Measurements from ENCODE around the gene HADHA.

HADHA gene

GRCh38 chr2:26184555-26185303, 59.7 kb downstream of the HADHA start:
- Histone ChIP-seq H3K4me3 (peak overlapping the region; percentile 63 to 76 (median 68)), H3K9me3 (replicated peaks in 1 of 11) (no peaks in the 10 kb centered on the region), H3K9ac (peak overlapping the region; percentile 70 to 88 (median 84)), H4K20me1 (peaks cover 0 to 31% (median 2%) of the 10 kb centered on the region in 11 experiments; a peak in 8 of 22 replicates), H3K36me3 (peaks cover 0 to 16% (median 1%) of the 10 kb centered on the region in 11 experiments; a peak in 8 of 22 replicates), H3K4me1 (peaks cover 22 to 38% (median 29%) of the 10 kb centered on the region in 10 experiments), H3K4me2 (peak overlapping the region; percentile 78 to 96 (median 89)), H3K27me3 (peaks cover 30 to 60% (median 43%) of the 10 kb centered on the region in 11 experiments), H3K27ac (peak overlapping the region; percentile 58 to 87 (median 78); a peak in 21 of 22 replicates)
- no peak for TF ChIP-seq Cebpa-rat (IDR thresholded peaks at IDR 0.05)

DNA sequence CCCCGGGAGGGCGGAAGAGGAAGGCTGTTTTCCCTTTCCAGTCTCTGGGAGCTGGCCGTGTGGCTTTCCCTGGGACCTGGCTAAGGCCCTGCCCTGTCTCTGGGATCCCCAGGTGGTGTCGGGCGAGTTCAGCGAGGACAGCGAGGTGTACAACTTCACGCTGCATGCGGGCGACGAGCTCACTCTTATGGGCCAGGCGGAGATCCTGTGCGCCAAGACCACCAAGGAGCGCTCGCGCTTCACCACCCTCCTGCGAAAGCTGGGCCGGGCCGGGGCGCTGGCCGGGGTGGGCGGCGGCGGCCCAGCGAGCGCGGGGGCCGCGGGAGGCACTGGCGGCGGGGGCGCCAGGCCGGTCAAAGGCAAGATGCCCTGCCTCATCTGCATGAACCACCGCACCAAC, 60.3 kb downstream of the HADHA start:
- TF ChIP-seq Cebpa-rat (IDR thresholded peaks at IDR 0.05), result no peak
- H3K9ac ChIP-seq, result peak overlapping the region in 9 of 11 experiments; percentile 70 to 87 (median 84); a peak in 8 of 22 replicates
- H3K4me3 ChIP-seq, result peak overlapping the region in 9 of 10 experiments; percentile 63 to 76 (median 68); a peak in 13 of 20 replicates
- peak overlapping the region; percentile 78 to 96 (median 89) for H3K4me2 ChIP-seq
- peak overlapping the region in 8 of 11 experiments; percentile 66 to 87 (median 79); a peak in 9 of 22 replicates for H3K27ac ChIP-seq
- peaks cover 0 to 11% (median 0%) of the 10 kb centered on the region in 11 experiments; a peak in 2 of 22 replicates for H3K36me3 ChIP-seq
- H3K27me3 ChIP-seq, result peaks cover 36 to 66% (median 49%) of the 10 kb centered on the region in 11 experiments
- H3K4me1 ChIP-seq, result peaks cover 27 to 43% (median 35%) of the 10 kb centered on the region in 10 experiments
- H3K9me3 ChIP-seq (replicated peaks in 1 of 11), result no peaks in the 10 kb centered on the region
- peaks cover 0 to 29% (median 2%) of the 10 kb centered on the region in 11 experiments; a peak in 8 of 22 replicates for H4K20me1 ChIP-seq

DNA sequence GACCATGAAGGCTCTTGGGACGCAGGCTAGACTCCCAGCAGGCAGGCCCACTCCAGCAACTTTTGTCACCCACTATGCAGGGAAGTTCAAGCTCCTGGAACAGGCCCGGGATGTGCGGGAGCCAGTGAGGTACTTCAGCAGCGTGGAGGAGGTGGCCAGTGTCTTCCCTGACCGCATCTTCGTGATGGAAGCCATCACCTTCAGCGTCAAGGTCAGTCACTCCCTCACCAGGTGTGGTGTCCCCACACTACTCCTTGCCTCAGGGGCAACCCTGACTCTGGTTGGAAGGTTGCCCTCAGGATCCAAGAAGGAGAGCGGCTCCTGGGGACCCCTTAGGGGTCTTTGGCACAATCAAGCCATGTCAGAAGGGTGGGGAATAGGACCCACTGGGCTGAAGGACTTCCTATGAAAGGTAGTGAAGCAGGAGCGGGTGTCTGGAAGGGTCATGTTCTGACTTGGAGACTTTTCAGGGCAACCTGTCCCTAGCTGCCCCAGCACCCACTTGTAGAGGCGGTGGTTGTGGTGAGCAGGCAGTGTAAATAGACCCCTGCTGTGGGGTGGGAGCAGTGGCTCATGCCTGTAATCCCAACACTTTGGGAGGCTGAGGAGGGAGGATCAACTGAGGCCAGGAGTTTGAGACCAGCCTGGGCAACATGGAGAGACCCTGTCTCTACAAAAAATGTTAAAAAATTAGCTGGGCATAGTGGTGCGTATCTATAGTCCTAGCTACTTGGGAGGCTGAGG, 61.4 kb downstream of the HADHA start:
- Histone ChIP-seq H3K36me3 (peaks cover 0 to 4% (median 0%) of the 10 kb centered on the region in 11 experiments; a peak in 1 of 22 replicates), H3K27ac (no peak overlapping the region), H3K9me3 (replicated peaks in 1 of 11) (no peaks in the 10 kb centered on the region), H3K4me3 (no peak overlapping the region), H3K9ac (no peak overlapping the region), H3K4me2 (no peak overlapping the region), H3K27me3 (peaks cover 46 to 77% (median 60%) of the 10 kb centered on the region in 11 experiments), H4K20me1 (peaks cover 0 to 19% (median 2%) of the 10 kb centered on the region in 11 experiments; a peak in 8 of 22 replicates), H3K4me1 (peaks cover 29 to 45% (median 39%) of the 10 kb centered on the region in 10 experiments)
- no peak for TF ChIP-seq Cebpa-rat (IDR thresholded peaks at IDR 0.05)

DNA sequence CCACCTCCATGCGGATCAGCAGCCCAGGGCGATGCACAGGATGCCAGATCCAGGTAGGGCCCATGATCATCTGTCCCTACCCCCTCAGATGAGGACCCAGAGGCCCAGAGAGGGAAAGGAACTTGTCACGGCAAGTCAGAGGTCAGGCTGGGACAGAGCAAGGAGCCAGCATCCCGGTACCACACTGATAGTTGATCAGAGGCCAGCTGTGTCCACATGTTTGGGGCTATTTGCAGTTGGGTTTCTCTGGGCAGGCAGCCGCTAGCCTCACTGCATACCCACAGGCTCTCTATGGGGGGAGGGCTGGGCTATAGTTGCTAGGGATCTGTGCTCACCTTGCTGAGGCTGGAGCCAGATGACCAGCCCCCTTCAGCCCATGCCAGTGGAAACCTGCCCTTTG, 62.0 kb downstream of the HADHA start:
- Histone ChIP-seq H3K9me3 (replicated peaks in 1 of 11) (no peaks in the 10 kb centered on the region), H3K4me1 (peaks cover 29 to 45% (median 39%) of the 10 kb centered on the region in 10 experiments), H3K9ac (no peak overlapping the region), H3K27ac (no peak overlapping the region), H3K4me2 (no peak overlapping the region), H3K4me3 (no peak overlapping the region), H3K27me3 (peaks cover 50 to 83% (median 66%) of the 10 kb centered on the region in 11 experiments), H3K36me3 (no peaks in the 10 kb centered on the region), H4K20me1 (peaks cover 0 to 12% (median 2%) of the 10 kb centered on the region in 11 experiments; a peak in 6 of 22 replicates)
- no peak for TF ChIP-seq Cebpa-rat (IDR thresholded peaks at IDR 0.05)

GRCh38 chr2:26179446-26179913, 65.0 kb downstream of the HADHA start:
- no peaks in the 10 kb centered on the region for H3K9me3 ChIP-seq (replicated peaks in 1 of 11)
- peaks cover 51 to 89% (median 76%) of the 10 kb centered on the region in 11 experiments for H3K27me3 ChIP-seq
- peak overlapping the region; percentile 43 to 68 (median 51); a peak in 14 of 20 replicates for H3K4me3 ChIP-seq
- H3K27ac ChIP-seq, result peak overlapping the region in 2 of 11 experiments; percentile 35 to 56; a peak in 4 of 22 replicates
- no peaks in the 10 kb centered on the region for H3K36me3 ChIP-seq
- peak overlapping the region in 8 of 11 experiments; percentile 41 to 66 (median 50); a peak in 9 of 22 replicates for H3K9ac ChIP-seq
- H3K4me1 ChIP-seq, result peaks cover 11 to 21% (median 18%) of the 10 kb centered on the region in 10 experiments; a peak in 18 of 20 replicates
- peak overlapping the region; percentile 68 to 83 (median 79) for H3K4me2 ChIP-seq
- H4K20me1 ChIP-seq, result peaks cover 0 to 17% (median 0%) of the 10 kb centered on the region in 11 experiments; a peak in 5 of 22 replicates
- no peak for TF ChIP-seq Cebpa-rat (IDR thresholded peaks at IDR 0.05)

- Histone ChIP-seq H3K36me3 (no peaks in the 10 kb centered on the region), H3K27me3 (peaks cover 51 to 89% (median 76%) of the 10 kb centered on the region in 11 experiments), H3K9me3 (replicated peaks in 1 of 11) (no peaks in the 10 kb centered on the region), H3K27ac (peak overlapping the region in 2 of 11 experiments; percentile 35 to 56; a peak in 5 of 22 replicates), H3K9ac (peak overlapping the region in 10 of 11 experiments; percentile 30 to 66 (median 50); a peak in 14 of 22 replicates), H3K4me2 (peak overlapping the region; percentile 68 to 83 (median 79)), H3K4me1 (peaks cover 7 to 17% (median 14%) of the 10 kb centered on the region in 10 experiments; a peak in 18 of 20 replicates), H3K4me3 (peak overlapping the region; percentile 43 to 68 (median 51)), H4K20me1 (peaks cover 0 to 22% (median 0%) of the 10 kb centered on the region in 11 experiments; a peak in 6 of 22 replicates)
- TF ChIP-seq Cebpa-rat (IDR thresholded peaks at IDR 0.05), result no peak
Measured at GRCh38 chr2:26178746-26179436, 65.5 kb downstream of the HADHA start.

DNA sequence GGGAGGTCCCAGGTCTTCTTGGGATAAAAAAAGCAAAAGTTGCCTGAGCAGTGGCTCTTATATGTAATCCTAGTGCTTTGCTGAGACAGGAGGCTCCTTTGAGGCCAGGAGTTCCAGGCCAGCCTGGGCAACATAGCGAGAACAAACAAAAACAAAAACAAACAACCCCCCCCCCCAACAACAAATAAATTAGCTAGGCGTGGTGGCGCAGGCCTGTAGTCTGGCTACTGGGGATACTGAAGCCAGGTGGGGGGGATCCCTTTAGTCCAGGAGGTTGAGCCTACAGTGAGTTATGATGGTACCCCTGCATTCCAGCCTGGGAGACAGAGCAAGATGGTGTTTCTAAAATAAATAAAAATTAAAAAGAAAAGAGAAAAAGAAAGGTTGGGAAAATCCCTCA, 66.2 kb downstream of the HADHA start:
- H3K4me3 ChIP-seq, result peak overlapping the region in 1 of 10 experiments; percentile 68; a peak in 4 of 20 replicates
- H3K9me3 ChIP-seq (replicated peaks in 1 of 11), result no peaks in the 10 kb centered on the region
- H4K20me1 ChIP-seq, result peaks cover 0 to 23% (median 0%) of the 10 kb centered on the region in 11 experiments; a peak in 6 of 22 replicates
- H3K36me3 ChIP-seq, result no peaks in the 10 kb centered on the region
- peak overlapping the region in 9 of 11 experiments; percentile 68 to 83 (median 80); a peak in 9 of 22 replicates for H3K4me2 ChIP-seq
- peak overlapping the region in 1 of 11 experiments; percentile 54; a peak in 1 of 22 replicates for H3K9ac ChIP-seq
- peaks cover 7 to 18% (median 14%) of the 10 kb centered on the region in 10 experiments; a peak in 18 of 20 replicates for H3K4me1 ChIP-seq
- H3K27me3 ChIP-seq, result peaks cover 57 to 90% (median 80%) of the 10 kb centered on the region in 11 experiments
- no peak overlapping the region for H3K27ac ChIP-seq
- TF ChIP-seq Cebpa-rat (IDR thresholded peaks at IDR 0.05), result no peak

All from BLaER1 treated with 17β-estradiol and CSF1 and Interleukin-3, amounts not matched to agents 10 nM and 100 nM (cell line).